IPS-18a (cell line): Measurements from ENCODE around the gene OVOL1.

Experiments
- H3K27ac ChIP-seq: one replicate; pipeline ENCODE4 v1.5.1; 2013; ENCODE audit warnings: low read length
- H3K27me3 ChIP-seq: one replicate; pipeline ENCODE4 v1.6.1; 2013; ENCODE audit warnings: mild to moderate bottlenecking, low read length; ENCODE audit not compliant: control insufficient read depth, insufficient read depth
- H3K36me3 ChIP-seq: one replicate; pipeline ENCODE4 v1.6.1; 2013; ENCODE audit warnings: low read depth, low read length; ENCODE audit not compliant: control insufficient read depth
- H3K4me1 ChIP-seq: one replicate; pipeline ENCODE4 v1.6.1; 2013; ENCODE audit warnings: low read depth, low read length; ENCODE audit not compliant: control insufficient read depth
- H3K4me3 ChIP-seq: one replicate; pipeline ENCODE4 v1.5.1; 2013; ENCODE audit warnings: low read length
- H3K9ac ChIP-seq: one replicate; pipeline ENCODE4 v1.6.1; 2013; ENCODE audit warnings: mild to moderate bottlenecking, low read length, moderate library complexity
- H3K9me3 ChIP-seq: one replicate; pipeline ENCODE4 v1.6.1; 2013; ENCODE audit warnings: low read depth, low read length; ENCODE audit not compliant: control insufficient read depth

Gene OVOL1

GRCh38 chr11:65794570-65795510 is 8.0 kb downstream of the OVOL1 start:
- no peaks in the 10 kb centered on the region for H3K27me3 ChIP-seq
- no peaks in the 10 kb centered on the region for H3K9me3 ChIP-seq
- no peak overlapping the region for H3K9ac ChIP-seq
- no peak overlapping the region for H3K27ac ChIP-seq
- no peaks in the 10 kb centered on the region for H3K36me3 ChIP-seq
- H3K4me3 ChIP-seq = no peak overlapping the region
- H3K4me1 ChIP-seq = peaks cover 24% of the 10 kb centered on the region

DNA sequence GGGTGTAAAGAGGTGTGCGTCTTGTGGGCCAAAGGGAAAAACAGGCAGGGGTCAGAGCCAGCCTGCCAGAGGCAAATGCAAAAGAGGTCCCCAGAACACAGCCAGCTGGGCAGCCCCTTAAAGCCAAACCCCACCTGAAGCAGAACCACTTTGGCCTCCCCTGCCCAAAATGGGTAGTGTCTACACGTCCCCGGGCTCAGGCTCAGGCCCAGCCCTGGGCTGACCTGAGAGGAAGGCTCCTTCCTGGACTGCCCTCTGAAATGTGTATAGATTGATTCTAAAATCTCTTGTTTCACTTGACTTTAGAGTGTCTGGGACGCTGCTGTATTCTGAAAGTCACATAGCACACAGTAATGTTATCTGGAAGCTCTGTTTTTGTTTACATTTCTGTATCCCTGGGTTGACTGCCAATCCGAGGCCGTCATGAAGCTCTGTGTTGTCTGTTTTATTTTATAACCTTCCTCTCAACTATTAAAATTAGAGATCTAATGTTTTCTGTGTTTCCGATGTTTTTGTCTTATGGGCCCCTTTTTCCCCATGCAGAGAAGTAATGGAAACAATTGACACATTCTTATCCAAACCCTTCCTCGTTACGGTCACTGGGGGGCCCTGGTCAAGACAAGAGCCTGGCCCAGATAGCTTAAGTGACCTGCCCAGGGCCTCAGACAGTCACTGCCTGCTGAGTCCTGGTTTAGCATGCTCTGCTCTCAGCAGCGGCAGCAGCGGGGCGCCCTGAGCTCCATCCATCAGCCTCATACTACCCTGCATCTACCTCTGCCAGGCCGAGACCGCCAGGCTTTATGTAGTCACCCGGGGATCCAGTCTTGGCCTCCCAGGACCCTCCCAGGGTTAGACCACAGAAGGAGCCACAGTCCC is 10.1 kb downstream of the OVOL1 start:
- no peaks in the 10 kb centered on the region for H3K9me3 ChIP-seq

DNA sequence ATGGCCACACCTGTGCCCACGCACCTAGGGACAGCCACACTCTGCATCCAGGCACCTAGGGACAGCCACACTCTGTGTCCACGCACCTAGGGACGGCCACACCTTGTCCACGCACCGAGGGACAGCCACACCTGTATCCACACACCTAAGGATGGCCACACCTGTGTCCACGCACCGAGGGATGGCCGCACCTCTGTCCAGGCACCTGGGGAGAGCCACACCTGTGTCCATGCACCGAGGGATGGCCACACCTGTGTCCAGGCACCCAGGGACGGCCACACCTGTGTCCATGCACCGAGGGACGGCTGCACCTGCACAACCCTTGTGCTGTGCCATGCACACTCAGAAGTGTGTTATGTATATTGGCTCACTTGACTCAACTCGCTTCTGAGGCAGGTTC is 10.8 kb downstream of the OVOL1 start:
- H3K9me3 ChIP-seq = no peaks in the 10 kb centered on the region
- no peaks in the 10 kb centered on the region for H3K36me3 ChIP-seq
- no peak overlapping the region for H3K27ac ChIP-seq
- no peak overlapping the region for H3K4me3 ChIP-seq
- no peak overlapping the region for H3K9ac ChIP-seq
- H3K4me1 ChIP-seq = peaks cover 24% of the 10 kb centered on the region
- no peaks in the 10 kb centered on the region for H3K27me3 ChIP-seq

More for the DNA sequence above, 10.1 kb downstream of the OVOL1 start:
- no peaks in the 10 kb centered on the region for H3K36me3 ChIP-seq
- H3K27ac ChIP-seq = no peak overlapping the region
- H3K27me3 ChIP-seq = no peaks in the 10 kb centered on the region
- peaks cover 24% of the 10 kb centered on the region for H3K4me1 ChIP-seq
- H3K4me3 ChIP-seq = peak overlapping the region; percentile 28
- H3K9ac ChIP-seq = no peak overlapping the region

- Histone ChIP-seq H3K9ac (no peak overlapping the region), H3K27me3 (no peaks in the 10 kb centered on the region), H3K36me3 (no peaks in the 10 kb centered on the region), H3K4me3 (no peak overlapping the region), H3K4me1 (peaks cover 24% of the 10 kb centered on the region), H3K9me3 (no peaks in the 10 kb centered on the region), H3K27ac (no peak overlapping the region)
Observed at GRCh38 chr11:65798882-65799281, 12.0 kb downstream of the OVOL1 start.

- no peaks in the 10 kb centered on the region for H3K27me3 ChIP-seq
- H3K9ac ChIP-seq = no peak overlapping the region
- H3K4me1 ChIP-seq = peaks cover 20% of the 10 kb centered on the region
- H3K36me3 ChIP-seq = no peaks in the 10 kb centered on the region
- no peaks in the 10 kb centered on the region for H3K9me3 ChIP-seq
- no peak overlapping the region for H3K4me3 ChIP-seq
- no peak overlapping the region for H3K27ac ChIP-seq
Observed at GRCh38 chr11:65801153-65801987, 14.5 kb downstream of the OVOL1 start.

GRCh38 chr11:65802841-65803240 is 16.0 kb downstream of the OVOL1 start:
- Histone ChIP-seq H3K9me3 (no peaks in the 10 kb centered on the region), H3K36me3 (no peaks in the 10 kb centered on the region), H3K27me3 (no peaks in the 10 kb centered on the region), H3K4me1 (peaks cover 5% of the 10 kb centered on the region), H3K27ac (no peak overlapping the region), H3K4me3 (no peak overlapping the region), H3K9ac (no peak overlapping the region)

- Histone ChIP-seq H3K27ac (no peak overlapping the region), H3K36me3 (no peaks in the 10 kb centered on the region), H3K27me3 (no peaks in the 10 kb centered on the region), H3K4me3 (no peak overlapping the region), H3K9ac (no peak overlapping the region), H3K9me3 (no peaks in the 10 kb centered on the region), H3K4me1 (peaks cover 1% of the 10 kb centered on the region)
Observed at GRCh38 chr11:65803797-65804492, 17.1 kb downstream of the OVOL1 start.

GRCh38 chr11:65806979-65807378 is 20.1 kb downstream of the OVOL1 start:
- H3K27me3 ChIP-seq = no peaks in the 10 kb centered on the region
- H3K27ac ChIP-seq = no peak overlapping the region
- no peak overlapping the region for H3K9ac ChIP-seq
- no peak overlapping the region for H3K4me3 ChIP-seq
- no peaks in the 10 kb centered on the region for H3K4me1 ChIP-seq
- H3K36me3 ChIP-seq = no peaks in the 10 kb centered on the region
- H3K9me3 ChIP-seq = no peaks in the 10 kb centered on the region

DNA sequence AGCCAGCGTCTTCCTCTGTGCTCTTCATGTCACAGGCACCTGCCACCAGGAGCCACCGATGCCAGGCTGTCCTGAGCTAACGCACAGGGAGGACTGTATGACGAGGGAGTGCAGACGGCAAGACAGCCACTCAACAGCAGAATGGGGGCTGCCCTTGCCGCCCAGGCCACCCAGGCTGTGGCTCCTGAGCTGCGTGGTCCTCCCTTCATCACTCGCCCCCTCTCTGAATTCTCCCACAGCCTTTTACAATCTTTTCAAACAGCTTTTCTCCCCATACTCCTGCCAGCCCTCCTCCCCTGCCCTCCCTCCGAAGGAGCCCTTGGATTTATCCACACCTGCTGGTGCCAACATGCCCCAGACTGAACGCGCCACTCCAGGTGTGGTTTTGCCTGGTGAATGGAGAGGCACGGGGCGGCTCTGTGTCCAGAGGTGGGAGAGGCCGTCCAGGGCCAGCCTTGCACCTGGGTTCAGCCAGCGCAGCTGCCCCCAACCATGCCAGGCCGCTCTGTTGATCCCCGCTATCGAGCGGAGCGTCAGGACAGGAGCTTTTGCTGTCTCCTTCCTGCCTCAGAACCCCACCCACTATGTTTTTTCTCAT is 22.0 kb downstream of the OVOL1 start:
- H3K36me3 ChIP-seq = no peaks in the 10 kb centered on the region
- H3K27me3 ChIP-seq = no peaks in the 10 kb centered on the region
- H3K27ac ChIP-seq = no peak overlapping the region
- no peaks in the 10 kb centered on the region for H3K9me3 ChIP-seq
- no peaks in the 10 kb centered on the region for H3K4me1 ChIP-seq
- H3K9ac ChIP-seq = no peak overlapping the region
- H3K4me3 ChIP-seq = no peak overlapping the region

GRCh38 chr11:65809496-65809895 is 22.6 kb downstream of the OVOL1 start:
- H3K27me3 ChIP-seq = no peaks in the 10 kb centered on the region

More at GRCh38 chr11:65809496-65809895, 22.6 kb downstream of the OVOL1 start:
- no peaks in the 10 kb centered on the region for H3K9me3 ChIP-seq
- no peaks in the 10 kb centered on the region for H3K4me1 ChIP-seq
- no peak overlapping the region for H3K27ac ChIP-seq
- no peak overlapping the region for H3K4me3 ChIP-seq
- no peaks in the 10 kb centered on the region for H3K36me3 ChIP-seq
- no peak overlapping the region for H3K9ac ChIP-seq
